HepG2 (cell line): Measurements from ENCODE around the gene PYGO1. TPM values are rescaled to one million over a fixed set of nuclear protein-coding genes. Genes with fewer than 3 reads are reported as not detected.
A peak's percentile ranks its signal among the peaks of the same experiment; 100 is the strongest.

Experiments
- ATF6 ChIP-seq: sonication (generic); formaldehyde crosslinking; conservative IDR thresholded peaks from 2 replicates; pipeline ENCODE4 v1.4.0; 2020; ENCODE audit warnings: missing genetic modification reagents
- DR1 ChIP-seq: sonication (generic); formaldehyde crosslinking; IDR thresholded peaks from 2 replicates; pipeline ENCODE4 v1.8.0; 2021; ENCODE audit warnings: mild to moderate bottlenecking, missing genetic modification reagents, inconsistent platforms
- GABPB1 ChIP-seq: IDR thresholded peaks from 2 replicates; pipeline ENCODE4 v1.6.1; 2016; ENCODE audit warnings: mild to moderate bottlenecking, missing genetic modification reagents, moderate library complexity, missing compliant biosample characterization
- GMEB1 ChIP-seq: sonication (generic); formaldehyde crosslinking; IDR thresholded peaks from 2 replicates; pipeline ENCODE4 v1.5.1; 2020; ENCODE audit warnings: missing genetic modification reagents, mild to moderate bottlenecking, borderline replicate concordance
- HDAC2 ChIP-seq: sonication (generic); formaldehyde crosslinking; IDR thresholded peaks from 2 replicates; pipeline ENCODE4 v1.4.0; 2020; ENCODE audit warnings: missing genetic modification reagents
- HINFP ChIP-seq: sonication (generic); formaldehyde crosslinking; IDR thresholded peaks from 2 replicates; pipeline ENCODE4 v1.4.0; 2020; ENCODE audit warnings: low read depth, mild to moderate bottlenecking, missing genetic modification reagents
- KDM1A ChIP-seq: IDR thresholded peaks from 2 replicates; pipeline ENCODE4 v1.6.1; 2016; ENCODE audit warnings: missing compliant biosample characterization
- MEF2D ChIP-seq: sonication (generic); formaldehyde crosslinking; IDR thresholded peaks from 2 replicates; pipeline ENCODE4 v1.5.1; 2020; ENCODE audit warnings: mild to moderate bottlenecking, missing genetic modification reagents
- THAP9 ChIP-seq: sonication (generic); formaldehyde crosslinking; IDR thresholded peaks from 2 replicates; pipeline ENCODE4; 2020; ENCODE audit warnings: missing genetic modification reagents, mild to moderate bottlenecking, borderline replicate concordance
- ZNF326 ChIP-seq: sonication (generic); formaldehyde crosslinking; IDR thresholded peaks from 2 replicates; pipeline ENCODE4 v1.4.0; 2020; ENCODE audit warnings: missing genetic modification reagents, borderline replicate concordance
- ZNF513 ChIP-seq: sonication (generic); formaldehyde crosslinking; conservative IDR thresholded peaks from 2 replicates; pipeline ENCODE4 v1.5.0; 2020; ENCODE audit warnings: missing genetic modification reagents
- ZNF704 ChIP-seq: sonication (generic); formaldehyde crosslinking; IDR thresholded peaks from 2 replicates; pipeline ENCODE4 v1.8.1; 2023; ENCODE audit warnings: mild to moderate bottlenecking, inconsistent platforms, moderate library complexity, missing genetic modification reagents, borderline replicate concordance
- ZNF770 ChIP-seq: sonication (generic); formaldehyde crosslinking; IDR thresholded peaks from 2 replicates; pipeline ENCODE4 v1.5.0; 2020; ENCODE audit warnings: mild to moderate bottlenecking, missing genetic modification reagents
- ZNF841 ChIP-seq: sonication (generic); formaldehyde crosslinking; IDR thresholded peaks from 2 replicates; pipeline ENCODE4 v1.8.1; 2023; ENCODE audit warnings: missing genetic modification reagents, borderline replicate concordance
- ZSCAN31 ChIP-seq: sonication (generic); formaldehyde crosslinking; IDR thresholded peaks from 2 replicates; pipeline ENCODE4 v1.5.0; 2020; ENCODE audit warnings: low read depth, mild to moderate bottlenecking, missing genetic modification reagents
- polyA plus RNA-seq, 8 experiments: library from polyadenylated mRNA; depleted of rRNA in 3 of 8; stranded (reverse) in 7 of 8; unstranded in 1 of 8; fragments of >200 nt; fragmentation: Illumina TruSeq in 4 of 8; extraction: Trizol in 4 of 8; gene quantifications; 2 replicates each; pipeline versions ENCODE4 v1.2.1 to v1.2.3, GENCODE V29; 2011 to 2016; ENCODE audit warnings: low read depth in 4 of 8, missing spikeins in 1 of 8, mixed read lengths in 1 of 8; ENCODE audit not compliant: insufficient read depth in 1 of 8
- total RNA-seq, 5 experiments: library from RNA; depleted of rRNA; stranded (reverse); fragments of >200 nt; fragmentation: Illumina TruSeq; extraction: Trizol; gene quantifications; 2 replicates each; pipeline ENCODE4 v1.2.3, GENCODE V29; 2016; ENCODE audit warnings: low read depth in 1 of 5

The PYGO1 gene
- total and polyA plus RNA-seq, 2 of the 13 experiments (the other 11 are each of a cell fraction or from before 2014, with no cell fraction given) = 1.1 to 1.8 TPM

GRCh38 chr15:55526559-55527036 is 61.5 kb downstream of the PYGO1 start (continued):
- no peak for TF ChIP-seq HINFP (CRISPR knock-in tag)
- TF ChIP-seq KDM1A (CRISPR knock-in tag) = no peak
- TF ChIP-seq MEF2D (CRISPR knock-in tag) = peak; percentile 51; the same call in 1 of the 2 replicates
- no peak for TF ChIP-seq DR1 (CRISPR knock-in tag)
- no peak for TF ChIP-seq ZSCAN31
- TF ChIP-seq ZNF770 (CRISPR knock-in tag) = no peak
- no peak for TF ChIP-seq ATF6 (CRISPR knock-in tag)
- TF ChIP-seq GMEB1 (CRISPR knock-in tag) = no peak
- no peak for TF ChIP-seq ZNF841 (CRISPR knock-in tag)
- no peak for TF ChIP-seq THAP9 (CRISPR knock-in tag)
- TF ChIP-seq ZNF326 (CRISPR knock-in tag) = no peak
- no peak for TF ChIP-seq ZNF704 (CRISPR knock-in tag)
- 0 out of 2 replicates have a peak, but pooled peaks have one; percentile 41 for TF ChIP-seq GABPB1 (CRISPR knock-in tag)
- TF ChIP-seq ZNF513 = no peak
- TF ChIP-seq HDAC2 = no peak
